ENCODE measurements around the gene ZFYVE9. TPM values are rescaled to one million over a fixed set of nuclear protein-coding genes. Genes with fewer than 3 reads are reported as not detected.

ZFYVE9 gene
- total and polyA plus RNA-seq, 10 donors, result 0.72 to 16.7 (median 9.2) TPM

- H3K27me3 ChIP-seq (replicated peaks in 1 of 7), result no peaks in the 10 kb centered on the region
- intact Hi-C loops (cut with DNase I; ENCODE audit: low total_unique reads), result no loop called here
- WGBS, 5 donors, result 91 to 96% (median 92%) methylated on average over 4 of the region's 4 CpGs
- H3K27ac ChIP-seq, result no peak overlapping the region
- no peak overlapping the region for H3K4me3 ChIP-seq
- H3K36me3 ChIP-seq, result peaks cover 0 to 30% (median 12%) of the 10 kb centered on the region in 6 donors
- DNase-seq, result no peak
- no peaks in the 10 kb centered on the region for H3K9me3 ChIP-seq
- TF ChIP-seq POLR2AphosphoS5 (IDR thresholded peaks at IDR 0.05) (no peak), CTCF (IDR thresholded peaks at IDR 0.05 in 8 of 11, conservative IDR thresholded peaks at IDR 0.05 in 3 of 11) (no peak), POLR2A (IDR thresholded peaks at IDR 0.05) (no peak)
- H3K4me1 ChIP-seq, result no peaks in the 10 kb centered on the region
Observed at GRCh38 chr1:52346653-52347052, 204.8 kb downstream of the ZFYVE9 start.

GRCh38 chr1:52348704-52349300 is 206.9 kb downstream of the ZFYVE9 start:
- Histone ChIP-seq H3K27me3 (replicated peaks in 1 of 7) (no peaks in the 10 kb centered on the region), H3K9me3 (no peaks in the 10 kb centered on the region), H3K27ac (peak overlapping the region in 1 of 8 donors; percentile 34), H3K36me3 (peaks cover 0 to 52% (median 30%) of the 10 kb centered on the region in 6 donors), H3K4me3 (no peak overlapping the region), H3K4me1 (no peaks in the 10 kb centered on the region)
- TF ChIP-seq POLR2AphosphoS5 (IDR thresholded peaks at IDR 0.05) (peak; percentile 32 to 63 (median 40)), POLR2A (IDR thresholded peaks at IDR 0.05) (no peak)
- 28 to 46% (median 42%) methylated on average over 2 to 8 of the region's 8 CpGs for WGBS, 5 donors
- no peak for DNase-seq
- intact Hi-C loops (cut with DNase I; ENCODE audit: low total_unique reads), result no loop called here

GRCh38 chr1:52352690-52353089 is 210.8 kb downstream of the ZFYVE9 start:
- H3K9me3 ChIP-seq, result no peaks in the 10 kb centered on the region
- peaks cover 7 to 81% (median 69%) of the 10 kb centered on the region in 6 donors for H3K36me3 ChIP-seq
- H3K4me3 ChIP-seq, result no peak overlapping the region
- intact Hi-C loops (cut with DNase I; ENCODE audit: low total_unique reads), result no loop called here
- DNase-seq, result no peak
- no peaks in the 10 kb centered on the region for H3K27me3 ChIP-seq (replicated peaks in 1 of 7)
- TF ChIP-seq POLR2AphosphoS5 (IDR thresholded peaks at IDR 0.05) (peak in 1 of 3 donors; percentile 24), POLR2A (IDR thresholded peaks at IDR 0.05) (no peak), CTCF (IDR thresholded peaks at IDR 0.05 in 8 of 11, conservative IDR thresholded peaks at IDR 0.05 in 3 of 11) (no peak)
- H3K27ac ChIP-seq, result no peak overlapping the region
- 76 to 92% (median 86%) methylated on average over 7 of the region's 7 CpGs for WGBS, 5 donors
- H3K4me1 ChIP-seq, result no peaks in the 10 kb centered on the region

- no peaks in the 10 kb centered on the region for H3K4me1 ChIP-seq
- TF ChIP-seq POLR2AphosphoS5 (IDR thresholded peaks at IDR 0.05), result no peak
- no peak for TF ChIP-seq CTCF (IDR thresholded peaks at IDR 0.05 in 8 of 11, conservative IDR thresholded peaks at IDR 0.05 in 3 of 11)
- H3K9me3 ChIP-seq, result no peaks in the 10 kb centered on the region
- WGBS, 5 donors, result 92 to 99% (median 95%) methylated on average over 8 of the region's 8 CpGs
- no peak overlapping the region for H3K4me3 ChIP-seq
- H3K27me3 ChIP-seq (replicated peaks in 1 of 7), result no peaks in the 10 kb centered on the region
- peaks cover 10 to 100% (median 95%) of the 10 kb centered on the region in 6 donors for H3K36me3 ChIP-seq
- DNase-seq, result no peak
- no peak overlapping the region for H3K27ac ChIP-seq
- intact Hi-C loops (cut with DNase I; ENCODE audit: low total_unique reads), result no loop called here
Observed at GRCh38 chr1:52355436-52355835, 213.5 kb downstream of the ZFYVE9 start.

Data from spleen (tissue), 11 donors.